CD4-positive, alpha-beta T cell treated with Interleukin-1 beta for 1 hour (primary cell): ENCODE results near the gene AAK1.
"Not testable (repeated sequence)": the region's sequence is repeated elsewhere in the genome, so short reads cannot be mapped to it uniquely, and the experiment has no call there.

Experiments
- DNase-seq, 2 donors: peaks; one replicate each; pipeline ENCODE4 v3.0.0-alpha.2; 2020 to 2022

The AAK1 gene

DNA sequence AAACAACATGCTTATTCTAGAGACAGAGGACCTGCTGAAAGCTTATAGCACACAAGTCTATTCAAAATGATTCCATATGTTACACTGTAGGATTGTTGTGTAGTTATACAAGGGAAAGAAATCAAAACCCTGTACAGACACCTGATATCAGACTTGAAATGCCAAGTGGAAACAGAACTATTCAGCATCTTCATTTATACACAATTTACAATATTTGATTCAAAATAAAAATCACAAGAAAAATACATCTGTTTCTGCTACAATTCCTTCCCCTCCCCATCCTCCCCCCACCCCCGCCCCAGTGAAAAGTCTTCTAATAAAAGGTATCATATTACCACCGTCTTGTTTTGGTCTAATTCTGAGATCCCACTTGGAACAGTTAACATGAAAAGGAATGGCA is 168.9 kb downstream of the AAK1 start:
- no peak for DNase-seq

DNA sequence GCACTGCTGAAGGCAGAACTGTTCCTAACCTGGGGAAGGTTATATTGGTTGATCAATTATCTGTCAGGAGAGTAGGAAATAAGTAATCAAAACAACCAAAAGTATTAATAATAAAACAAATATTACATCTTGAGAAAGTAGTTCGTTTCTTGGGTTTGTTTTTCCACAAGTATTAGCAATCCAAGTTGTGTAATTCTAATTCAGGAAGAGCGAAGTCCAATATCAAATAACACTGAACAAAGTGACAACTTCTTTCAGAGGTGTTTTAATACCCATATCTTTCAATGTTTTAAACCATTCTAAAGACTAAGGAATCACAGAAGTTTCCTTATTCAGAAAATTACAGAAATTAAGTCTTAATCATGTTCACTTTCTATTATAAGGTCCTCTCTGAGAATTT is 171.7 kb downstream of the AAK1 start:
- DNase-seq, result no peak

DNA sequence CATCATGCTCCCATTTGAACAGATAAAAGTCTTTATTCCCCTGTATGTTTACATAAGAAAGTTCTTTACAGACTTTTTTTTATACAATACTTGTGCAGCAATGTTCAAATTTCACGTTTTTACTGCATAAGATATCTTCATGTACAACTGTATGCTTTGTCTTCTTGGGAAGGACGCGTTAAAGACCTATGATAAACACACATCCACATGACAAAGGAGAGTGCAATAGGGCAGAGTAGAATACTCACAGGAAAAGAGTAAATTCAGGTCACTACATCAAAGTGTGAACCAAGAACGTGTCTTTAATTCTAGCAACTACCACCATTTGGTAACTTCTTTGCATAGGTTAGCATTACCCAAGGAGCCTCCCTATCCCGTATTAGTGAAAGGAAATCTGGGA is 172.6 kb downstream of the AAK1 start:
- DNase-seq, result no peak

DNA sequence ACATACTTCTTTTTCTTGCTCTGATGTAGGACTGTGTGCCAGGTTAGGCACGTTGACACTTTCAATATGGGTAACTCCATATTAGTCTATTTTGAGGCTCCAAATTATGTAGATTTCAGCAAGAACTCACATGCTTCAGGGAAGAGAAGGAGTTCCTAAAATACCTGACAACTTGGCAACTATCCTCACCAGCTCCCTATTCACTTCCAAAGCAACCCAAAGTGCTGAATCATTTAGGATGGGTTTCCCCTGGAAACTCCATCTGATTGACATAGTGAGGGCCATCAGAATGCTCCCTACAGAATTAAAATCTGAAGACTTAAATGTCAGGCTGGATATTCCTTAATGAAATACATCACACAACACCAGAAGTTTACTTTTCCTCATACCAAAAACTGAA is 173.8 kb downstream of the AAK1 start:
- DNase-seq, result no peak

DNA sequence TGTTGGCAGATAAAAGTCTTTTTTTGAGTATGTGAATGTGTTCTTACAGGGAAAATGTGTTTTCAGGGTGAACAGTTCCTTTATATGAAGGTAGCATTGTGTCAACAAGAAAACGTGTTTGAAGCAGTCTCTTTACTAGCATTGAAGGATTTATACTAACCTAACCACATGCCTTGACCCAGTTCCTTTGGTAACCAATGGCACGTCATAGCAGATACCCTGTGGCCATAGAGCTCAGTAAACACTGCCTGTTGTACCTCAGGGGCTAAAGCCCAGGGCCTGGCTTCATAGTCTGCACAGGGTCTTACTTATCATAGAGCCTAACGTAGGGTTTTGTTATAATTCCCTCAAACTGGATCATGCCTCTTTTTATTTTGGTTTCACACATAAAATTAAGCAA is 174.2 kb downstream of the AAK1 start:
- no peak for DNase-seq

DNA sequence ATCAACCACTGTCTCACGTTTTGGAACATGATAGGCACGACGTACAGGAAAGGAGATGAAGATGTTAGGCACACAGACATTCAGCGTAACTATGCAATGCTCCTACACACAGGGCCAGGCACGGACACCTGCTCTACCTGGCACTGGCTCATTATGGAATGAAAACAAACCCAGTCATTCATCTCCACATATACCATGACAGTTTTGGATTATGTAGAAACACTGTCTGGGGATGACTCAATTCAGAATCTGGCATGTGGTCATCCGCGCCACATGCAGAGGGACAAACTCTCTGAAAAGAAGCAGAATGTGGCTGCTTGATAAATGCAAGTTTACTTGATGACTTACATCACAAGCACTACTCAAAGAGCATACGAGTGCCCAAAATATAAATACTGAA is 176.8 kb downstream of the AAK1 start:
- no peak for DNase-seq

DNA sequence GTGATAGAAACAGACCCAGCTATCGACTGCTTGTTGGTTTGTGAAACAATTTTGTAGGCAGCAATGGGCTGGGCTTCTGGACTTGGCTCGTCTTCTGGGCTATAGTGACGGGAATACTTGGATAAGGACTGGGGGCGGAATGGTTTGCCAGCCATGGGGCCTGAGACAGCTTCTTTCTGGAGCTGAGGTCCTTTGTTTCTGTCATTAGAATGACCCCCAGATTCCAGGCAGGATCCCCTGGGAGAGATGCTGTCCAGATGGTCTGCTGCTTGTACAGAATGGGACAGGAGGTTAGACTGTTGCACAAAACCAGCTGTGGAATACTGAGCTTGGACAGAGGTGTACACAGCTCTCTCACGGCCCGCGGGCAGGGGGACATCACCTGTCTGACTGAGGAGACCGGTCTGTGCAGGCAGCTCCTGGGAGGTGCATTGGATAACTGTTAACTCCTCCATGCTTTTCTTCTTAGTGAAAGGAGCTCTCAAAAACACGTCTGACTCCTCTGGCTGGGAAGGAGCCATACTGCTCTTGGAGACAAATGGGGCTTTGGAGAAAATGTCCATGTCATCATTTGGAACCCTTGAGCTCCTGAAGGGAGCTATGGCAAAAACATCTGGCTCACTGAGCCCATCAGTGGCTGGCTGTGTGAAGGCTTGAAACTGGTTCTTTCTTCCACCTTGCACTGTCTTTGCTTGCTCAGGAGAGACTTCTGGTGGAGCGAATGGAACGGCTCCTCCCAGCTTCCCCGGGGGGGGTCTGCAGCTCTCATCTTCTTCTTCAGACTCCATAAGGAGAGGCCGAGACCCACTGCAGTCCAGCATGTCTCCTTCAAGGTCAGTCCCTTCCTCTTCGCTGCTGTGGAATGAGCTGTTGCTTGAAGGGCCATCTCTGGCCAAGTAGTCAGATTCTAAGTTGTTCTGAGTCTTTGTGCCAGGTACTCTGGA is 177.8 kb downstream of the AAK1 start:
- DNase-seq, result no peak

DNA sequence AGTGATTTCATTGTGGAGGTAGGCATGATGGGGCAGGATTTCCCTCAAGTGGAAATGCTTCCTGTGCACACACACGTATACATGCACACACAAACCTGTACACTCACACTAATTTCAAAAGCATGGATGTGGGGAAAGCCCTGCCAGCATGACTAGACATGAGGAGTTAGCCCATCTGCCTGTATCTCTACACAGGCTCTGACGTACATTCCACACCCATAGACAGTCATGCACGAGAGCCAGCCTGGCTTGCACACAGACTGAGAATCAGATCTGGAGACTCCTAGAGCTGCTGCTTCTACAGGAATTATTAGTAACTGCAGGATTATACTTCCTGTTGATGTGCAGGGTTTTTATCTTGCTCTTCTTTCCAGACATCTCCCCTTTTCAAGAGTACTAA is 179.0 kb downstream of the AAK1 start:
- no peak for DNase-seq

DNA sequence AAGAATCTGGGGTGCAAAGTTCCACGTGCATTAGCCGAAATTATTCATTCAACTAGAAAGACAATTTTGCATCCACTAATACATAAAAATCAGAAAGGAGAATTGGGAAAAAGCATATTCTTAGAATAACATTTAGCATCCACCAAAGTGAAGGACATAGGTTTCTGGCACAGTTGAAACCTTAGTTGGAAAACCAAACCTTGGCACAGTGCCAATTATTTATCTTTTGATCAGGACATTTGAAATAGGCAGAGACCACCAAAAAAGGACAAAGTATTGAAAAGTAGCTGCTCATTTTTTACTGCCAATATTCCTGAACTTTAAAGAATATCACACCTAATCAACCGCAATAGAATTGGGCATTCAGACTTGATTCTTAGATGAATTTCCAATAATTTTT is 180.8 kb downstream of the AAK1 start:
- DNase-seq, result no peak

DNA sequence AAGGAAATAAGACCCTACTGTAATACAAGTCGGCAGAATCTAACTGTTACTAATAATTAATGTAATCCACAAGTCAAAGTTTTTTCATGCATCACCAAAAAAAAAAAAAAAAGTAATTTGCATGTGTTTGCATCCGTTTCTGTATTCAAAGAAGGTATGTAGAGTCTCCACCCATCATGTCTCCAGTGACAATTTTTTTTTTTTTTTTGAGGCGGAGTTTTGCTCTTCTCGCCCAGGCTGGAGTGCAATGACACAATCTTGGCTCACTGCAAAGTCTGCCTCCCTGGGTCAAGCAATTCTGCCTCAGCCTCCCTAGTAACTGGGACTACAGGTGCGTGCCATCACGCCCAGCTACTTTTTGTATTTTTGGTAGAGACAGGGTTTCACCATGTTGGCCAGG is 182.1 kb downstream of the AAK1 start:
- DNase-seq, result no peak

DNA sequence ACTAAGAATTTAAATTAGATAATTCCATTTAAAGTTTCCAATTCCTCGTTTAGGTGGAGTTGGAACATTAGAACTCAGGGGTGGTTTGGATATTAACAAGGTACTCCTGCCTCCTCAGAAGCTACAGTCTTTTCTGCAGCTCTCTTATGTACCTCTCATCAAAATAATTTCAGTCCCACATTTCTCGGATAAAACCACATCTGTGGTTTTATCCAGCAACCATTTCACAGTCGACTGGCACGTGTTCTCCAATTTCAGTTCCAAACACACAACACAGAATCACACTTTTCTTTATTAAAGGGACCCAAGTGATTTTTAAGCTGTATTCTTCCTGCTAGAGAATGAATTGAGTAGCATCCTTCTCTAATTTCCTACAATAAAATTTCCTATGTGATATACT is 183.6 kb downstream of the AAK1 start:
- DNase-seq, result no peak

DNA sequence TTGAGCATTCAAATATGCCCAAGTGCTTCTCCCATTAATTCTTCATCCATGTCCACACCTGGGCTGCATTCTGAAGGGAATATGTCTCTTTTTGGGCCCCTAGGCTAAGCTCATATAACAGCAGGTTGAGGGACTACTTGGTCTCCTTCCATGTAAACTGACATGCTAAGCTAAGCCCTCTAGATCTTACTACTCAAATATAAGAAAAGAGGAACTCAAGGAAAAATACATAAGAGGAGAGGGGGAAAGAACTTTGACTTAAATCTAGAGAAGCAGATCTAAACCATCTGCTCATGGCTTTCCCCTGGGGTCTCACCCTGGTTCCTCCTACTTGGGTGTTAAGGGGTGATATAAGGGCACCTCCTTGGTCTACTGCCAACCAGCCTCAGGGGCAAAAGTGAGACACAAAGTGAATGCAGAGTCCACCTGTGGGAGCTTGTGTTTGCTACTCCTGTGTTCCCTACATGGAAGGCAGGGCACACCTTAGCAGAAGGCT is 186.5 kb downstream of the AAK1 start:
- DNase-seq, result no peak

DNA sequence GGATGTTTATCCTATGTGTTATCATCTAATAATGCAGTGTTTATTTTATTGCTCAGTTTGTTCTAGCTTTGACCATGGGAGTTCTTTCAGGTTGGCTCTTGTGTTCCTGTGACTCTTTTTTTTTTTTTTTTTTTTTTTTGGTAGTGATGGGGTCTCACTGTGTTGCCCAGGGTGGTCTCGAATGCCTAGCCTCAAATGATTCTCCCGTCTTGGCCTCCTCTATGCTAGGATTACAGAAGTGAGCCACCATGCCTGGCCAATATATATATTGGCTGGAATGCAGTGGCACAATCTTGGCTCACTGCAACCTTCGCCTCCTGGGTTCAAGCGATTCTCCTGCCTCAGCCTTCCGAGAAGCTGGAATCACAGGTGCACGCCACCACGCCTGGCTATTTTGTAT is 187.4 kb downstream of the AAK1 start:
- DNase-seq, result no peak

DNA sequence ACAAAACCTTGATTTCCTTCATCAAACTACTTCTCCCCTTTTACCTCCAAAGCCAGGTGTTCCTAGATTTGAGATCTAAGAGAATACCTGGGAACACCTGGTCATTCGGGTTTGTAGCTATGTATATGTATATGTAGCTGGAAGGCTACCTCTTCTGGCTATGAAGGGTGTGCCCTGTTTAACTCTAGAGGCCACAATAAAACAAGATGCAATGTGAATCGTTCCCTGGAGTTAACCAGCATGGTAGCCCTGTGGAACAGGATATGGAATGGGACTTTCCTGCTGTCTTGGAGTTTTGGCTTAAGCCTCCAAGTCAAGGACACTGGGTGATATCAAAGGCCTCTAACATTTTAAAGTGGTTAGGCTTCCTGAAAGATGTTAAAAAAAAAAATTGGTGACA is 188.6 kb downstream of the AAK1 start:
- DNase-seq, result no peak

DNA sequence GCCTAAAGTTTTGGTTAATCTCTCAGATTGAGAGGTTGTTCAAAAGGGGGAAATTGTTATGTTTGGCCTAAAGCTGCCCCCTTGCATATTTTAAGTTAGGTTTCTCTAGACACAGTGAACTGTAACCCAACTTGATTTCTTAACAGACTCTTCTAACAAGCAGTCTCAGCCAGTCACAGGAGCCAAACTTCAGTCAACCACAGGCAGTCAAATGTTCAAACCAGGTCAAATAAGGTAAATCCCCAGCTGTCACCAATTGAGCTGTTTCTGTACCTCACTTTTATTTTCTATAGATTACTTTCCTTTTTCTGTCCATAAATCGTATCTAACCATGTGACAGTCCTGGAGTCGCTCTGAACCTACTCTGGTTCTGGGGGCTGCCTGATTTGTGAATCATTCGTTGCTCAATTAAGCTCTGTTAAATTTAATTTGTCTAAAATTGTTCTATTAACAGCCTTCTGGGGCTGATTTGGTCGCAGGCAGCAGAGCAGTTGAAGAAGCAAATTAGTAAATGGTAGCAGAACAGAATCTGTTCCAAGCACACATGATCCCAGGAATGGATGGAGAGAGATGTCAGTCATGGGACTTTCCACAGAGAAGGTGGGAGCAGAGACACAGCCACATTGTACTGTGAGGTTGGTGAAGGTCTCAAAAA is 189.9 kb downstream of the AAK1 start:
- DNase-seq, result no peak

DNA sequence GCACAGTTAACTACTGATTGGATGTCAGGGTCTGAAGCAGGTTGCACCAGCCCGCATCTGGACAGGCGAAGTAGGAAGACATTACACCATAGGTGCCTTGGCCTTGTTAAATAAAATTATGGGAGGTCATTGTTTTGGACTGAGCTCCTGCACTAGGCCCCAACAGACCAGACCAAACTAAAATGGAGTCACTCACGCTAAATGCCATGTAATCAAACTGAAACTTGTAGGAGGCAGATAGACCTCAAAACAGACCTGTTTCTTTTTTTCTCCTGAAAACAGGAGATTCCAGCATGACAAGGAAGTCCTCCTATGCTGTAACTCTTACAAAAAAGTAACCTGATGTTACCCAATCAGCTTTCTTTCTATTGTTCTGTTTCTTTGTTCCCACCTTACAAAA is 190.9 kb downstream of the AAK1 start:
- no peak for DNase-seq

DNA sequence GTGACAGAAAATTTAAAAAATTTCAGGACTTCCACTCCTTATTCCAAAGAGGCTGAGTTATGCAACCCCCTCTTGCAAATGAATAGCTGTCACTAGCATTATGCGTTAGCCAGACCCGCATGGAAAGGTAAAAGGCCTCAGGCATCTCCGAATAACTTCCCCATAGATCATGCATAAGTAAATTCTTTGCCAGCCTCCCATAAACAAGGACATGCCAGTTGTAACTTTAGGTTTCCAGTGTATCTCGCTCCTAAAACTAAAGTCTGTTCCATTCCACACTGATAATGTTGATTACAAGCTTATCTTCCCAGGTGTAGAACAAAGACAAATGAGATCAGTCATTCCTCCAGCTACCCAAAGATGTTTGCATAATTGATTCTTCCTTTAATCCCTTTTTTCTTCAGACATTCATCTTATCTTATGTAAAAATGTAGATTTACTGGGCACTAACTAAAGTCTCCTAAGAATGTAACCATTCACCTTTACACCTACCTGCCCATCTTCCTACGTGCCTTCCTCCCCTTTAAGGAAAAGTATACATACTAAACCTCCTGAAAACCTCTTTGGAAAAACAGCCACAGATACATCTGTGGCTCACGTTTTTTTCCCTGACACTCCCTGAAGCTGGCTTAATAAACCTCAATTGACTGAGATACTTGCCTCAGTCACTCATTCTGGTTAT is 192.7 kb downstream of the AAK1 start:
- DNase-seq, result no peak

DNA sequence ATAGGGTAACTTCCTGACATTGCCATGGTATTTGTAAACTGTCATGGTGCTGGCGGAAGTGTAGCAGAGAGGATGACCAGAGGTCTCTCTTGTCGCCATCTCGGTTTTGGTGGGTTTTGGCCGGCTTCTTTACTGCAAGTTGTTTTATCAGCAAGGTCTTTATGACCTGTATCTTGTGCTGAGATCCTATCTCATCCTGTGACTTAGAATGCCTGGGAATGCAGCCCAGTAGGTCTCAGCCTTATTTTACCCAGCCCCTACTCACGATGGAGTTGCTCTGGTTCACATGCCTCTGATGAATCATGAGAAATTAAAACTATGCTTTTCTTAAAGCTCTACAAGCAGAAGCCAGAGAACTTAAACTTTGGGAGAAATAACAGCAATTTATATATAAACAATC is 193.6 kb downstream of the AAK1 start:
- no peak for DNase-seq

DNA sequence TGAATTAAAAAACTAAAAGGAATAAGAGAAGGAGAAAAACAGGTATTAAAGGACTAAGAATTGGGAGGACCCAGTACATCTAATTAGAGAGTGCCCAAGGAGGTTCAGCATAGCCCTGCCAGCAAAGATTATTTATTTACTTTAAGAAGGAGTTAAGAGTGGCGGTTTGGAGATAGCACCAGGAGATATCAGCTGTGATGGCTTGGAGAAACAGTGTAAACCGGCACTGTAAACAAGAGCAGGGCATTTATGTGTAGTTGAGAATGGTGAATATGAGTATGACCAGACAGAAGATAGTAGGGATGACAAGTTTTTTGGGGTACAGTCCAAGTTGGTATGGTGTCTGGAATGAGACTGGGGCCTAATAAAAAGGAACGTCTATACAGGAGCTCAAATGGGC is 199.9 kb downstream of the AAK1 start:
- DNase-seq, result not testable (repeated sequence)

DNA sequence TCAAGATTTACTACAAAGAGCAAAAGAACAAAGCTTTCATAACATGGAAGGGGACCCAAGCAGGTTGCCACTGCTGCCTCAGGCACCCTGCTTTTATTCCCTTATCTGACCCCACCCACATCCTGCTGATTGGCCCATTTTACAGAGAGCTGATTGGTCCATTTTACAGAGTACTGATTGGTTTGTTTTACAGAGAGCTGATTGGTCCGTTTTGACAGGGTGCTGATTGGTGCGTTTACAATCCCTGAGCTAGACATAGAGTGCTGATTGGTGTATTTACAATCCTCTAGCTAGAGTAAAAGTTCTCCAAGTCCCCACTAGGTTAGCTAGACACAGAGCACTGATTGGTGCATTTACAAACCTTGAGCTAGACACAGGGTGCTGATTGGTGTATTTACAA is 204.0 kb downstream of the AAK1 start:
- DNase-seq, result peak; percentile 15 to 24

DNA sequence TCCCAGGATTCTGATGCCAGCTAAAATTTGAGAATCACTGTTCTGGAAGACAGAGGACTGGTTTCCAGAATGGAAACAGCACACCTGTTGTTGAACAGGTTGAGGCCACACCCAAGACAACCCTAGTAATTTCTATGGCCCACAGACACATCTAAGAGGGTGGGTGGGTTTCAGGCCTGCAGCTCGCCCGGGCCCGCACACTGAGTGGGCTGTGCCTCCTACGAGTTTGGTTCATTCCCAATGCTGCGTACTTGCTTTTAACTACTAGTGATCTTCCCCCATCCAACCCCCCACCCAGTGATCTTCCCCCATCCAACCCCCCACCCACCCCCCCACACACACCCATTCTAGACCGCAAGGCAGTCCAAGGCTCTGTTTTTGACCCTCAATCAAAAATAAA is 205.0 kb downstream of the AAK1 start:
- no peak for DNase-seq

DNA sequence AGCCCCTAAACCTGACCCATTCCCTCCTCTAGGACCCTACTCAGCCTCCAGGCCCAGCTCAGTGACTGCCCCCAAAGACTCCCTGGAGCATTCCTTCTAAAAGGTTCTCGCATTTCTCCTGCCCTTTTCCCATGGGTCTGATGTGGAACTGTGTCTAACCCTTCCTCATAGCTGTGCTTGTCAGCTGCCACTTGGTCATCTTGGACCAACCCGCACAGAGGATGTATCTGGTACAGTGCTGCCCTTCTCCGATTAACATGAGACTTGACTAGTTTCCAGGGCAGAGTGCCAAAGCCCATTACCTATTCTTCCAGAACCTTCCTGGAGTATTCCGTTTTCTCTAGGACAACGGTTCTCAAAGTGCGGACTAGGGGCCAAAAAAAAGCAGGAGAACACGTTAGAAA is 205.8 kb downstream of the AAK1 start:
- no peak for DNase-seq

DNA sequence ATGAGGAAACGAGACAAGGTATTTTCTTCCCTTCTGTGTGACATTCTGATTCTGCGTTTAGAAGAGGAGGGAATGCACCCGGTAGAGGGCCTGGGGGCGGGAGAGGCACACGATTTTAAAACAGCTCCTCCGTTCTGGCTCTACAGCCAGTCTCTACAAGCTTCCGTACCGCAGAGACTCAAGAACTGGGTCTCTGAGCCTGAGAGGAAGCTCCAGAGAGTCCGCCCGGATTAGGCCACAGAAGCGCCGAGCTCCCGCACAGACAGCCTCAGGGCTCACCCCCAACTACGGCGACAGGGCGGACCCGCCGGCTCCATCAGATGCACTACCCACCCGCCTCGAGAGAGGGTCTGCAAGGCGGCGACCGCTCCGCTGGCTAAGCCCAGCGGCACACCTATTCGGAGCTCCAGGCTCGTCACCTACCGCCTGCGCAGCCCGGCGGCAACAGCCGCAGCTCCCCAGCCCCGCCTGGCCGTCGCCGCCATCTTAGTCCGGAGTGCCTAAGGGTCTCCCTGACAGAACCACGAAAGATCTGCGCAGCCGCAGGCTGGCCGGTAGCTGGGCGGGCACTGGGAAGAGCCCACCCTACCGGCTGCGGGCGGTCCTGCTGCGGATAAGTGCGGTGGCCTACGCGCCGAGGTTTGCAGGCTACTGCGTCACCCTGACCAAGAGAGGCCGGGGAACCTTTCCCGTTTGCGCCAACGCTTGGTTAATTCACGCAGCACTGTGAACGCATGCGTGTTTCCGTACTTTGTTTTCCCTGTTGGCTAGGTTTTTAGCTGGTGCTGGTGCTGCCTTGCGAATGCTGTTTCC is 206.4 kb downstream of the AAK1 start, which contains the start of gene NFU1:
TSS of gene NFU1 (minus strand) at position 498 of the 813 bp plus-strand sequence. CDS start at position 485, 13 bp downstream.
- peak; percentile 91 to 95 for DNase-seq
